ENCODE results near the gene RAPGEF6.
"Not testable (repeated sequence)": the region's sequence is repeated elsewhere in the genome, so short reads cannot be mapped to it uniquely, and the experiment has no call there.

RAPGEF6 gene

GRCh38 chr5:131630963-131631350 is 4.1 kb downstream of the RAPGEF6 start:
- H3K4me1 ChIP-seq (ENCODE audit: control insufficient read depth in 5 of 5, insufficient read depth in 5 of 5, low read length in 5 of 5) = peaks cover 4 to 25% (median 15%) of the 10 kb centered on the region in 5 donors
- H3K9me3 ChIP-seq (ENCODE audit: control insufficient read depth in 5 of 5, low read length in 5 of 5) = no peaks in the 10 kb centered on the region
- H3K9ac ChIP-seq (ENCODE audit: low read length in 5 of 5) = no peak overlapping the region
- H3K4me3 ChIP-seq (ENCODE audit: low read depth in 1 of 5, low read length in 5 of 5) = no peak overlapping the region
- no peaks in the 10 kb centered on the region for H3K36me3 ChIP-seq (ENCODE audit: control insufficient read depth in 5 of 5, insufficient read depth in 5 of 5, low read length in 5 of 5)
- no peak overlapping the region for H3K27ac ChIP-seq (ENCODE audit: low read depth, low read length)
- H3K27me3 ChIP-seq (ENCODE audit: control insufficient read depth in 5 of 5, insufficient read depth in 4 of 5, low read length in 5 of 5) = no peaks in the 10 kb centered on the region

GRCh38 chr5:131630208-131630962 is 4.6 kb downstream of the RAPGEF6 start:
- H3K9ac ChIP-seq (ENCODE audit: low read length in 5 of 5) = no peak overlapping the region
- H3K4me1 ChIP-seq (ENCODE audit: control insufficient read depth in 5 of 5, insufficient read depth in 5 of 5, low read length in 5 of 5) = peaks cover 2 to 22% (median 13%) of the 10 kb centered on the region in 5 donors
- no peaks in the 10 kb centered on the region for H3K27me3 ChIP-seq (ENCODE audit: control insufficient read depth in 5 of 5, insufficient read depth in 4 of 5, low read length in 5 of 5)
- no peak overlapping the region for H3K4me3 ChIP-seq (ENCODE audit: low read depth in 1 of 5, low read length in 5 of 5)
- no peaks in the 10 kb centered on the region for H3K36me3 ChIP-seq (ENCODE audit: control insufficient read depth in 5 of 5, insufficient read depth in 5 of 5, low read length in 5 of 5)
- no peak overlapping the region for H3K27ac ChIP-seq (ENCODE audit: low read depth, low read length)
- H3K9me3 ChIP-seq (ENCODE audit: control insufficient read depth in 5 of 5, low read length in 5 of 5) = no peaks in the 10 kb centered on the region

GRCh38 chr5:131628990-131629389 is 6.0 kb downstream of the RAPGEF6 start:
- H3K27me3 ChIP-seq (ENCODE audit: control insufficient read depth in 5 of 5, insufficient read depth in 4 of 5, low read length in 5 of 5) = no peaks in the 10 kb centered on the region
- no peaks in the 10 kb centered on the region for H3K9me3 ChIP-seq (ENCODE audit: control insufficient read depth in 5 of 5, low read length in 5 of 5)
- no peaks in the 10 kb centered on the region for H3K36me3 ChIP-seq (ENCODE audit: control insufficient read depth in 5 of 5, insufficient read depth in 5 of 5, low read length in 5 of 5)
- H3K9ac ChIP-seq (ENCODE audit: low read length in 5 of 5) = no peak overlapping the region
- no peak overlapping the region for H3K27ac ChIP-seq (ENCODE audit: low read depth, low read length)
- H3K4me1 ChIP-seq (ENCODE audit: control insufficient read depth in 5 of 5, insufficient read depth in 5 of 5, low read length in 5 of 5) = peaks cover 0 to 19% (median 9%) of the 10 kb centered on the region in 5 donors
- H3K4me3 ChIP-seq (ENCODE audit: low read depth in 1 of 5, low read length in 5 of 5) = no peak overlapping the region

GRCh38 chr5:131627207-131627865 is 7.7 kb downstream of the RAPGEF6 start:
- Histone ChIP-seq H3K4me1 (ENCODE audit: control insufficient read depth in 5 of 5, insufficient read depth in 5 of 5, low read length in 5 of 5) (peaks cover 0 to 4% (median 0%) of the 10 kb centered on the region in 5 donors), H3K27me3 (ENCODE audit: control insufficient read depth in 5 of 5, insufficient read depth in 4 of 5, low read length in 5 of 5) (no peaks in the 10 kb centered on the region), H3K9ac (ENCODE audit: low read length in 5 of 5) (no peak overlapping the region), H3K27ac (ENCODE audit: low read depth, low read length) (no peak overlapping the region), H3K9me3 (ENCODE audit: control insufficient read depth in 5 of 5, low read length in 5 of 5) (no peaks in the 10 kb centered on the region), H3K4me3 (ENCODE audit: low read depth in 1 of 5, low read length in 5 of 5) (no peak overlapping the region), H3K36me3 (ENCODE audit: control insufficient read depth in 5 of 5, insufficient read depth in 5 of 5, low read length in 5 of 5) (no peaks in the 10 kb centered on the region)

DNA sequence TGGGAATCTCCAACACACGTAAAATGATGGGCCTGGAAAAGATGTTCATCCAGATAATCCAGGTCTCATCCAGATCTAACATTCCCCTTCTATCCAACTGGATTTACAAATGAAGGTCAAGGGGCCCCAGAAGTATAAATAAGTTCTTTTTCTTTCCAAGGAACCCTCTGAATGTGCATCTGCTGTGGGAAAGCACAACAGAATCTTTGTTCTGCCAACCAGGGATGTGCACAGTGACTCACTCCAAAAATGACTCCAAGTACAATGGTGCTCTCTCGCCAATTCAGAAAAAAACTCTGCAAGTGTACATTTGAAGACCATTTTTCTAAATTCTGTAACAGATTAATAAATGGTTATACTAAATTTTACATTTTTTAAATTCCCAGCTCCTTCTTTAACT is 12.4 kb downstream of the RAPGEF6 start:
- Histone ChIP-seq H3K9ac (ENCODE audit: low read length in 5 of 5) (no peak overlapping the region), H3K4me3 (ENCODE audit: low read depth in 1 of 5, low read length in 5 of 5) (no peak overlapping the region), H3K36me3 (ENCODE audit: control insufficient read depth in 5 of 5, insufficient read depth in 5 of 5, low read length in 5 of 5) (no peaks in the 10 kb centered on the region), H3K27ac (ENCODE audit: low read depth, low read length) (no peak overlapping the region), H3K9me3 (ENCODE audit: control insufficient read depth in 5 of 5, low read length in 5 of 5) (no peaks in the 10 kb centered on the region), H3K27me3 (ENCODE audit: control insufficient read depth in 5 of 5, insufficient read depth in 4 of 5, low read length in 5 of 5) (no peaks in the 10 kb centered on the region), H3K4me1 (ENCODE audit: control insufficient read depth in 5 of 5, insufficient read depth in 5 of 5, low read length in 5 of 5) (no peaks in the 10 kb centered on the region)

DNA sequence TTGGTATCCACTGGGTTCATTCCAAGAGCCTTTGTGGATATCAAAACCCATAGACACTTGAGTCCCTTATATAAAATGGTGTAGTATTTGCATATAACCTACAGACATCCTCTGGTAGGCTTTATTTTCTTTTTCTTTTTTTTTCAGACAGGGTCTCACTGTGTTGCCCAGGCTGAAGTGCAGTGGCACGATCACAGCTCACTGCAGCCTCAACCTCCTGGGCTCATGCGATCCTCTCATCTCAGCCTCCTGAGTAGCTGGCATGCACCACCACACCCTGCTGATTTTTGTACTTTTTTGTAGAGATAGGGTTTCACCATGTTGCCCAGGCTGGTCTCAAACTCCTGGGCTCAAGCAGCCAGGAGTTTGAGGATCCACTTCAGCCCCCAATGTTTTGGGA is 13.9 kb downstream of the RAPGEF6 start:
- not testable (repeated sequence) for H3K27me3 ChIP-seq (ENCODE audit: control insufficient read depth in 5 of 5, insufficient read depth in 4 of 5, low read length in 5 of 5); H3K4me3 ChIP-seq (ENCODE audit: low read depth in 1 of 5, low read length in 5 of 5); H3K4me1 ChIP-seq (ENCODE audit: control insufficient read depth in 5 of 5, insufficient read depth in 5 of 5, low read length in 5 of 5); H3K9me3 ChIP-seq (ENCODE audit: control insufficient read depth in 5 of 5, low read length in 5 of 5); H3K36me3 ChIP-seq (ENCODE audit: control insufficient read depth in 5 of 5, insufficient read depth in 5 of 5, low read length in 5 of 5); H3K27ac ChIP-seq (ENCODE audit: low read depth, low read length)
- peak overlapping the region in 1 of 5 donors; percentile 30 for H3K9ac ChIP-seq (ENCODE audit: low read length in 5 of 5)

DNA sequence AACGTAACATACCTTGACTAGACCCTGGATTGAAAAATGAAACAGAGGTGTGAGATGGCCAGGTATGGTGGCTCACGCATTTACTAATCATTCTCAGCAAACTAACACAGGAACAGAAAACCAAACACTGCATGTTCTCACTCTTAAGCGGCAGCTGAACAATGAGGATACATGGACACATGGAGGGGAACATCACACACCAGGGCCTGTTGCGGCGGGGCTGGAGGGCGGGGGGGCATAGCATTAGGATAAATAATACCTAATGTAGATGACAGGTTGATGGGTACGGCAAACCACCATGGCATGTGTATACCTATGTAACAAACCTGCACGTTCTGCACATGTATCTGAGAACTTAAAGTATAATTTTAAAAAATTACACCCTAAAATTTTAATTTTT is 15.9 kb downstream of the RAPGEF6 start:
- Histone ChIP-seq H3K27ac (ENCODE audit: low read depth, low read length) (no peak overlapping the region), H3K27me3 (ENCODE audit: control insufficient read depth in 5 of 5, insufficient read depth in 4 of 5, low read length in 5 of 5) (no peaks in the 10 kb centered on the region), H3K4me3 (ENCODE audit: low read depth in 1 of 5, low read length in 5 of 5) (no peak overlapping the region), H3K9ac (ENCODE audit: low read length in 5 of 5) (no peak overlapping the region), H3K36me3 (ENCODE audit: control insufficient read depth in 5 of 5, insufficient read depth in 5 of 5, low read length in 5 of 5) (no peaks in the 10 kb centered on the region), H3K9me3 (ENCODE audit: control insufficient read depth in 5 of 5, low read length in 5 of 5) (peaks cover 0 to 2% (median 0%) of the 10 kb centered on the region in 5 donors), H3K4me1 (ENCODE audit: control insufficient read depth in 5 of 5, insufficient read depth in 5 of 5, low read length in 5 of 5) (no peaks in the 10 kb centered on the region)

DNA sequence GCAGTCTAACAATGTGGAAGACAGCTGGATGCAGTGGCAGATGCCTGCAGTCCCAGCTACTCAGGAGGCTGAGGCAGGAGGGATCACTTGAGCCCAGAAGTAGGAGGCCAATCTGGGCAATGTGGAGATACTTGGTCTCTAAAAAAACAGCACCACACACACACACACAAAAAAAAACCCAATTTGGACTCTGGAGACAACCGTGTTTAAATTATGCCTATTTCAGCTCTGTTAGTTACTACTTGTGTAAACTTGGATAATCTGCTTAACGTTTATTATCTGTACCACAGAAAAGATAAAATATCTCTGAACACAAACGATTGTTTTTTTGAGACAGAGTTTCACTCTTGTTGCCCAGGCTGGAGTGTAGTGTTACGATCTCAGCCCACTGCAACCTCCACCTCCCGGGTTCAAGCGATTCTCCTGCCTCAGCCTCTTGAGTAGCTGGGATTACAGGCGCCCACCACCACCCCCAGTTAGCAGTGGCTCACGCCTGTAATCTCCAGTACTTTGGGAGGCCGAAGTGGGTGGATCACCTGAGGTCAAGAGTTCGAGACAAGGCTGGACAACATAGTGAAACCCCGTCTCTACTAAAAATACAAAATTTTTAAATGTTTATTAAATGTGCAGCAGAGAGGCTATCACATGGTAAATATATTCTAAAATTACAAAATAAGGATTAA is 17.7 kb downstream of the RAPGEF6 start:
- Histone ChIP-seq H3K4me3 (ENCODE audit: low read depth in 1 of 5, low read length in 5 of 5) (no peak overlapping the region), H3K9ac (ENCODE audit: low read length in 5 of 5) (no peak overlapping the region), H3K36me3 (ENCODE audit: control insufficient read depth in 5 of 5, insufficient read depth in 5 of 5, low read length in 5 of 5) (no peaks in the 10 kb centered on the region), H3K27me3 (ENCODE audit: control insufficient read depth in 5 of 5, insufficient read depth in 4 of 5, low read length in 5 of 5) (no peaks in the 10 kb centered on the region), H3K27ac (ENCODE audit: low read depth, low read length) (no peak overlapping the region), H3K4me1 (ENCODE audit: control insufficient read depth in 5 of 5, insufficient read depth in 5 of 5, low read length in 5 of 5) (no peaks in the 10 kb centered on the region), H3K9me3 (ENCODE audit: control insufficient read depth in 5 of 5, low read length in 5 of 5) (peaks cover 0 to 2% (median 0%) of the 10 kb centered on the region in 5 donors)

DNA sequence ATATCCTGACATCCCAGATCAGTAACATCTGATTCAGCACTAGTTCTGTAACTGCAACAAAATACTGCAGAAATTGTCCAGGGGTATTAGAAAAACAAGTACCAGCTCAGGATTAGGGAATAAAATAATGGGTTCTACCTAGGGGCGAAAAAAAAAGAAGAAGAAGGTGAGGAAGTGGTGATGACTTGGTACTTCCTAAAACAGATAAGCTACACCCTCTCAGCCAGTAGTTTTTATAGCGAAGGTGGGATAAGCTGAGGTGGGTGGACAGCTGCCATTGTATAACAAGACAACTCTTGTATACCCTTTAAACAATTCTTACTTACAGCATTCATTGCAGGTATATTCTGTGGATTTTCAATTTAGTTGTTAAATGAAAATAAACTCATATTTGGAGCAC is 19.1 kb downstream of the RAPGEF6 start:
- Histone ChIP-seq H3K9me3 (ENCODE audit: control insufficient read depth in 5 of 5, low read length in 5 of 5) (peaks cover 0 to 2% (median 0%) of the 10 kb centered on the region in 5 donors), H3K4me3 (ENCODE audit: low read depth in 1 of 5, low read length in 5 of 5) (no peak overlapping the region), H3K27me3 (ENCODE audit: control insufficient read depth in 5 of 5, insufficient read depth in 4 of 5, low read length in 5 of 5) (no peaks in the 10 kb centered on the region), H3K27ac (ENCODE audit: low read depth, low read length) (no peak overlapping the region), H3K4me1 (ENCODE audit: control insufficient read depth in 5 of 5, insufficient read depth in 5 of 5, low read length in 5 of 5) (no peaks in the 10 kb centered on the region), H3K9ac (ENCODE audit: low read length in 5 of 5) (no peak overlapping the region), H3K36me3 (ENCODE audit: control insufficient read depth in 5 of 5, insufficient read depth in 5 of 5, low read length in 5 of 5) (no peaks in the 10 kb centered on the region)

DNA sequence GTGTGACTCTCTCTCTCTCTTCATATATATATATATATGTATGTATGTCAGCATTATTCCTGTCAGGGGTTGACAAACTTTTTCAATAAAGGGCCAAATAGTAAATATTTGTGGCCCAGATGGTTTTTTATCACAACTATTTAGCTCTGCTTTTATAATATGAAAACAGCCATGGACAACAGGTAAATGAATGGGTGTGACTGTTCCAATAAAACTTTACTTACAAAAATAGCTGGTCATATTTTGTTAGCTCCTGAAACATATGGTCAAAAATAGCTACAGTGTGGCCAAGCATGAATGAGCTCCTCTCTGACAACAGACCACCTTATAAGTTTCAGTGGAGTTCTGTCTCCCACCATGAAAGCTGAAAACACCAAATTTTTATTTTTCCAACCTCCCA is 21.6 kb downstream of the RAPGEF6 start:
- Histone ChIP-seq H3K4me1 (ENCODE audit: control insufficient read depth in 5 of 5, insufficient read depth in 5 of 5, low read length in 5 of 5) (peaks cover 0 to 2% (median 0%) of the 10 kb centered on the region in 5 donors), H3K36me3 (ENCODE audit: control insufficient read depth in 5 of 5, insufficient read depth in 5 of 5, low read length in 5 of 5) (no peaks in the 10 kb centered on the region), H3K9ac (ENCODE audit: low read length in 5 of 5) (no peak overlapping the region), H3K4me3 (ENCODE audit: low read depth in 1 of 5, low read length in 5 of 5) (no peak overlapping the region), H3K9me3 (ENCODE audit: control insufficient read depth in 5 of 5, low read length in 5 of 5) (peaks cover 0 to 2% (median 0%) of the 10 kb centered on the region in 5 donors), H3K27ac (ENCODE audit: low read depth, low read length) (no peak overlapping the region), H3K27me3 (ENCODE audit: control insufficient read depth in 5 of 5, insufficient read depth in 4 of 5, low read length in 5 of 5) (no peaks in the 10 kb centered on the region)

All from subcutaneous abdominal adipose tissue (tissue), 5 donors.